ENCODE measurements around the gene RBM24.

The RBM24 gene

DNA sequence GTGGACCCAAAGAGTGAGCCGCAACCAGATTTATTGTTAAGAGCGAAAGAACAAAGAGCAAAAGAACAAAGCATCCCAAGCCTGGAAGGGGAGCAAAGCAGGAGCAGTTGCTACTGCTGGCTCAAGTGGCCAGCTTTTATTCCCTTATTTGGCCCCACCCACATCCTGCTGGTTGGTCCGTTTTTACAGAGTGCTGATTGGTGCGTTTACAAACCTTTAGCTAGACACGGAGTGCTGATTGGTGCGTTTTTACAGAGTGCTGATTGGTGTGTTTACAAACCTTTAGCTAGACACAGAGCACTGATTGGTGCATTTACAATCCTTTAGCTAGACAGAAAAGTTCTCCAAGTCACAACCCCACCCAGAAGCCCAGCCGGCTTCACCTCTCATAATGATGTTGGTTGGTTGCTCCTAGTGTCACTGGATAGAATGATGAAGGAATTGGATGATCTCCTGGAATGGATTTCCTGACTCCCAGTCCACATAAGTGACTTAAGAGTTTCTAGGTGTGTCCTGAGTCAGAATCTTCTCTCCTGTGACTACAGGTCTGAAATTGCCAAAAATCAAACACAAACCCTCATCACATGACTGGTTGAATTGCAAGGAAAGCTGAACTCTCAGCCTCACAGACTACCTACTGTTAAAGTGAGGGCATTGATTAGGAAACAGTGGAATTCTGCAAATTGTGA is 60.1 kb downstream of the RBM24 start:
- Histone ChIP-seq H3K27ac (ENCODE audit: low read length) (no peak overlapping the region), H3K79me2 (ENCODE audit: low read length) (no peaks in the 10 kb centered on the region), H3K4me1 (ENCODE audit: low read length) (no peaks in the 10 kb centered on the region), H3K36me3 (replicated peaks; ENCODE audit: insufficient read depth, low read length) (no peaks in the 10 kb centered on the region), H3F3A (ENCODE audit: insufficient read depth, low read length) (no peaks in the 10 kb centered on the region), H3K9me3 (replicated peaks; ENCODE audit: insufficient read depth, low read length) (no peaks in the 10 kb centered on the region), H3K4me3 (ENCODE audit: low read length) (no peak overlapping the region), H3K27me3 (replicated peaks; ENCODE audit: insufficient read depth, low read length) (no peaks in the 10 kb centered on the region), H3K4me2 (ENCODE audit: low read depth, low read length) (no peak overlapping the region), H2AFZ (ENCODE audit: low read length) (no peak overlapping the region), H3K9me2 (replicated peaks; ENCODE audit: insufficient read depth, low read length) (no peaks in the 10 kb centered on the region), H4K20me1 (ENCODE audit: insufficient read depth, low read length) (no peaks in the 10 kb centered on the region), H3K9ac (ENCODE audit: low read length) (no peak overlapping the region)
- TF ChIP-seq EZH2phosphoT487 (IDR thresholded peaks at IDR 0.05; ENCODE audit: low read length) (no peak), EZH2 (optimal IDR thresholded peaks at IDR 0.05; ENCODE audit: low read depth, low read length) (no peak)
- TF ChIP-seq, protein P1, sequence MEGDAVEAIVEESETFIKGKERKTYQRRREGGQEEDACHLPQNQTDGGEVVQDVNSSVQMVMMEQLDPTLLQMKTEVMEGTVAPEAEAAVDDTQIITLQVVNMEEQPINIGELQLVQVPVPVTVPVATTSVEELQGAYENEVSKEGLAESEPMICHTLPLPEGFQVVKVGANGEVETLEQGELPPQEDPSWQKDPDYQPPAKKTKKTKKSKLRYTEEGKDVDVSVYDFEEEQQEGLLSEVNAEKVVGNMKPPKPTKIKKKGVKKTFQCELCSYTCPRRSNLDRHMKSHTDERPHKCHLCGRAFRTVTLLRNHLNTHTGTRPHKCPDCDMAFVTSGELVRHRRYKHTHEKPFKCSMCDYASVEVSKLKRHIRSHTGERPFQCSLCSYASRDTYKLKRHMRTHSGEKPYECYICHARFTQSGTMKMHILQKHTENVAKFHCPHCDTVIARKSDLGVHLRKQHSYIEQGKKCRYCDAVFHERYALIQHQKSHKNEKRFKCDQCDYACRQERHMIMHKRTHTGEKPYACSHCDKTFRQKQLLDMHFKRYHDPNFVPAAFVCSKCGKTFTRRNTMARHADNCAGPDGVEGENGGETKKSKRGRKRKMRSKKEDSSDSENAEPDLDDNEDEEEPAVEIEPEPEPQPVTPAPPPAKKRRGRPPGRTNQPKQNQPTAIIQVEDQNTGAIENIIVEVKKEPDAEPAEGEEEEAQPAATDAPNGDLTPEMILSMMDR (IDR thresholded peaks at IDR 0.05; ENCODE audit: low read length) = no peak
- DNase-seq = no peak

DNA sequence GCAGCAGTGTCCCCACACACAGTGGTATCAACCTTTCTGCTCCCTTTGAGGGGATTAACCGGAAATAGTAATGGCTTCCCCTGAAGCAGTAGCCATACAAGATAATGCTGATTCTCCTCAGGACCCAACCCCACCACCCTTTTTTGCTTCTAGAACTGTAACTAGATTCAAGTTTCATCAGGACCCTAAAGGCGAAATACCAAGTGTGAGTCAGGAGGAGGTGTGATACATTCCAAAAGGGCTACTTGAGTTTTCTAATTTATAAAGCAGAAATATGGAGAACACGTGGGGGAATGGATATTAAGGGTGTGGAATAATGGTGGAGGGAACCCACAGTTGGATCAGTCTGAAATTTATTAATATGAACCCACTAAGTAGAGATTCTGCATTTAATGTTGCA is 60.7 kb downstream of the RBM24 start:
- no peaks in the 10 kb centered on the region for H3K27me3 ChIP-seq (replicated peaks; ENCODE audit: insufficient read depth, low read length)
- no peaks in the 10 kb centered on the region for H4K20me1 ChIP-seq (ENCODE audit: insufficient read depth, low read length)
- H3K9ac ChIP-seq (ENCODE audit: low read length) = no peak overlapping the region
- no peak overlapping the region for H3K4me3 ChIP-seq (ENCODE audit: low read length)
- DNase-seq = no peak
- no peak overlapping the region for H3K4me2 ChIP-seq (ENCODE audit: low read depth, low read length)
- no peaks in the 10 kb centered on the region for H3K9me3 ChIP-seq (replicated peaks; ENCODE audit: insufficient read depth, low read length)
- H3K4me1 ChIP-seq (ENCODE audit: low read length) = no peaks in the 10 kb centered on the region
- H3K79me2 ChIP-seq (ENCODE audit: low read length) = no peaks in the 10 kb centered on the region
- TF ChIP-seq, protein P1 (IDR thresholded peaks at IDR 0.05; ENCODE audit: low read length) = no peak
- no peak for TF ChIP-seq EZH2phosphoT487 (IDR thresholded peaks at IDR 0.05; ENCODE audit: low read length)
- TF ChIP-seq EZH2 (optimal IDR thresholded peaks at IDR 0.05; ENCODE audit: low read depth, low read length) = no peak
- H3K27ac ChIP-seq (ENCODE audit: low read length) = no peak overlapping the region
- H3K36me3 ChIP-seq (replicated peaks; ENCODE audit: insufficient read depth, low read length) = no peaks in the 10 kb centered on the region
- H3F3A ChIP-seq (ENCODE audit: insufficient read depth, low read length) = no peaks in the 10 kb centered on the region
- H2AFZ ChIP-seq (ENCODE audit: low read length) = no peak overlapping the region
- no peaks in the 10 kb centered on the region for H3K9me2 ChIP-seq (replicated peaks; ENCODE audit: insufficient read depth, low read length)

DNA sequence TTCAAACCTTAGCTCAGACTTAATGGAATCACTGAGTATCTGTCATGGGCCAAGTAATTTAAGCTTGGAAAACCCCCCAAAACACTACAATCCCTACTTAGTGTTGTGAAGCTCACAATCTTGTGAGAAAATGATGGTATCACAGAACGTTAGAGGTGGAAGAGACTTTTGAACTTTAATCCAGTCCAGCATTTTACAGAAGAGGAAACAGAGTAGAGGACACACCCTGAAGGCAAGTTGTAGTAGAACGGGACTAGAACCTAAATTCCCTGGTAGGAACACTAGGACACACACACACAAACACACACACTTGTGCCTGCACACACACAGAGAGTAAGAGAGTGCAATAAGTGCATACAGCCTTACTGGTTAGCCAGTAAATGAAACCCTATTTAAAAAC is 62.1 kb downstream of the RBM24 start:
- DNase-seq = no peak
- Histone ChIP-seq H3K27ac (ENCODE audit: low read length) (no peak overlapping the region), H3K79me2 (ENCODE audit: low read length) (no peaks in the 10 kb centered on the region), H3K9me3 (replicated peaks; ENCODE audit: insufficient read depth, low read length) (no peaks in the 10 kb centered on the region), H3K36me3 (replicated peaks; ENCODE audit: insufficient read depth, low read length) (no peaks in the 10 kb centered on the region), H4K20me1 (ENCODE audit: insufficient read depth, low read length) (no peaks in the 10 kb centered on the region), H3K4me2 (ENCODE audit: low read depth, low read length) (no peak overlapping the region), H3K27me3 (replicated peaks; ENCODE audit: insufficient read depth, low read length) (no peaks in the 10 kb centered on the region), H3K4me3 (ENCODE audit: low read length) (no peak overlapping the region), H3K4me1 (ENCODE audit: low read length) (no peaks in the 10 kb centered on the region), H3K9ac (ENCODE audit: low read length) (no peak overlapping the region), H3F3A (ENCODE audit: insufficient read depth, low read length) (no peaks in the 10 kb centered on the region), H3K9me2 (replicated peaks; ENCODE audit: insufficient read depth, low read length) (no peaks in the 10 kb centered on the region), H2AFZ (ENCODE audit: low read length) (no peak overlapping the region)
- TF ChIP-seq EZH2 (optimal IDR thresholded peaks at IDR 0.05; ENCODE audit: low read depth, low read length) (no peak), EZH2phosphoT487 (IDR thresholded peaks at IDR 0.05; ENCODE audit: low read length) (no peak)
- TF ChIP-seq, protein P1 (IDR thresholded peaks at IDR 0.05; ENCODE audit: low read length) = no peak

Data from MM.1S (cell line).